ENCODE measurements around the gene TEKT5. TPM values are rescaled to one million over a fixed set of nuclear protein-coding genes. Genes with fewer than 3 reads are reported as not detected.

The TEKT5 gene
- total RNA-seq = not detected in 2 replicates

DNA sequence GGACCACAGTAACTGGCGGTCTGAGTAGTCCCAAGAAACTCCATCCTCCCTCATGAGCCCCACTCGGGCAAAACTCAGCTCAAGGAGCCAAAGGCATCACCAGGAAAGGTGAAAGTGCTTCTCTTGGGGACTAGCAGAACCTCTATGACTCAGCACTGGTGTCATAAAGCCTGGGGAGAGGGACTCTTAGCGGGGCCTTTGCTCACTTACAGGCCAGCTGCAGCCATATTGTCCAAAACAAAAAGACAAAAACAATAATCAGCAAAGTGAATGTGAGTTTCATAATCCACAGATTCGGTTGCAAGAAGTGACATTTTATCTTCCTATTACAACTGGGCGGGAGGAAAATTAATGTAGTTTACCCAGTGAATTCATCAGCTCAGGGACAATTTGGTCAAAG is at the start of gene TEKT5:
TEKT5 (minus strand) TSS at position 101 of the 400 bp plus-strand sequence; CDS start at position 44, 57 bp downstream.

DNA sequence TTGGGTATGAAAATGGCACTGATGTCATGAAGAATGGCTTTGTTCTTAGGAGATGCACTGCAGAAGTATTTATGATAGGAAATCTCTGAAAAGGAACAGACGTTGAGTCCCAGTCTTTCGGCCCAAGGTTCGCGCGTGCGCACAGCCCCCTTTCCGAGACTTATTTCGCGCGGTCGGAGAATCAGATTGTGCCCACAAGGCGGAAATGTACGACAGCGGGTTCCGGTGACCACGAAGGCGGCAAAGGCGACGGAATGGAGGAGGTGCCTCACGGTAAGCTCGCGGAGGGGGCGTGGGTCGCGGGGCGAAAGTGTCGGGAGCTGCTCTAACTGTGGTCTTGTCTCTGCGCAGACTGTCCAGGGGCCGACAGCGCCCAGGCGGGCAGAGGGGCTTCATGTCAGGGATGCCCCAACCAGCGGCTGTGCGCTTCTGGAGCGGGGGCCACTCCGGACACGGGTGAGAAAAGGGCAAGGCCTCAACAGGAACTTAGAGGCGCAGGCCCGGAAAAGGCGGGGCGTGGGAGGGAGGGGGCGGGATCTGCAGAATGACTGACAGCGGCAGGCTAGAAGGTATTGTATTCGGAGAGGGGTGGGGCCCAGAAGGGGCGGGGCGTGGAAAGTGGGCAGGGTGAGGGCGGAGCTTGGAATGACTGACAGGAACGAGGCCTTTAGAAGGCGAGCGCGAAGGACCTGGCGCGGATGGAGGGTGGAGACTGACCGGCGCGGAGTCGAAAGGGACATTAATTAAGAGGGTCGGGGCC is 49.1 kb upstream of the TEKT5 start, which contains the start of gene NUBP1:
NUBP1 (plus strand) TSS at position 233 of the 760 bp plus-strand sequence; CDS start at position 255, 22 bp downstream.

GRCh38 chr16:10579965-10580882 is 114.5 kb downstream of the TEKT5 start, which contains the start of gene EMP2:
Gene EMP2 (minus strand): TSS chr16:10580598. CDS start chr16:10547617, 32,981 bp downstream.

Small RNA genes within 50 kb of the gene (small RNA-seq; reads per million reads assigned to genes)
- gene MTND4LP24 (not detected), gene MTND6P33 (not detected)

Other genes starting within 250 kb of the TEKT5 start
- gene EMP2, start 114.3 kb downstream of the TEKT5 start, total RNA-seq = 27.1 and 47.7 TPM in 2 replicates
- gene NUBP1, start 48.9 kb upstream of the TEKT5 start, total RNA-seq = 15.4 and 17.6 TPM in 2 replicates
- gene TVP23A, start 123.9 kb upstream of the TEKT5 start, total RNA-seq = under 0.01 TPM in 1 of 2 replicates, not detected in the other
- 4.9 and 6.8 TPM in 2 replicates for gene CIITA, start 182.3 kb upstream of the TEKT5 start, total RNA-seq
- 43.0 and 45.1 TPM in 2 replicates for gene DEXI, start 247.5 kb upstream of the TEKT5 start, total RNA-seq
- gene CLEC16A, start 249.6 kb upstream of the TEKT5 start, total RNA-seq = 26.7 and 27.4 TPM in 2 replicates

Measured in hair follicle dermal papilla cell (primary cell).